HG03095 (cell line): ENCODE measurements around the gene S100A12.

ENCODE experiments used
- ATAC-seq: cut with Tn5 transposase; IDR thresholded peaks from one replicate; pipeline ENCODE4 v1.9.1; 2021; ENCODE audit warnings: moderate library complexity; ENCODE audit not compliant: unreplicated experiment

Gene S100A12

GRCh38 chr1:153370146-153370545 is 5.3 kb downstream of the S100A12 start:
- no peak for ATAC-seq

- no peak for ATAC-seq
These were observed 6.9 kb downstream of the S100A12 start for GRCh38 chr1:153368495-153368894.

GRCh38 chr1:153367090-153367489 is 8.3 kb downstream of the S100A12 start:
- no peak for ATAC-seq

GRCh38 chr1:153366261-153366660 is 9.2 kb downstream of the S100A12 start:
- ATAC-seq, result no peak

- ATAC-seq, result no peak
These were observed 9.7 kb downstream of the S100A12 start for GRCh38 chr1:153365696-153366095.

- no peak for ATAC-seq
These were observed 10.4 kb downstream of the S100A12 start for GRCh38 chr1:153364766-153365666.

- ATAC-seq, result no peak
These were observed 11.3 kb downstream of the S100A12 start for GRCh38 chr1:153364156-153364555.

GRCh38 chr1:153363641-153364040 is 11.8 kb downstream of the S100A12 start:
- no peak for ATAC-seq

GRCh38 chr1:153362187-153362775 is 13.1 kb downstream of the S100A12 start:
- no peak for ATAC-seq

- no peak for ATAC-seq
These were observed 13.8 kb downstream of the S100A12 start for GRCh38 chr1:153361480-153362109.

- no peak for ATAC-seq
These were observed 14.6 kb downstream of the S100A12 start for GRCh38 chr1:153360592-153361479.

- no peak for ATAC-seq
These were observed 15.2 kb downstream of the S100A12 start for GRCh38 chr1:153360190-153360589.

GRCh38 chr1:153359241-153359640 is 16.2 kb downstream of the S100A12 start:
- ATAC-seq, result no peak

- no peak for ATAC-seq
These were observed 16.8 kb downstream of the S100A12 start for GRCh38 chr1:153358691-153358975.

GRCh38 chr1:153357853-153358690 is 17.3 kb downstream of the S100A12 start, which contains the start of gene S100A9:
Gene S100A9, plus strand, starts transcription at chr1:153357854. Its CDS starts 430 bp downstream, at chr1:153358284.
- ATAC-seq, result no peak

GRCh38 chr1:153357076-153357852 is 18.2 kb downstream of the S100A12 start:
- no peak for ATAC-seq

GRCh38 chr1:153356392-153357075 is 18.9 kb downstream of the S100A12 start:
- ATAC-seq, result no peak

- no peak for ATAC-seq
These were observed 19.9 kb downstream of the S100A12 start for GRCh38 chr1:153355445-153356071.
